Fibroblast of skin of right quadriceps (primary cell): Measurements from ENCODE around the gene FAM43B.
A peak's percentile ranks its signal among the peaks of the same experiment; 100 is the strongest.

Experiments
- DNase-seq: peaks from one replicate; pipeline ENCODE4 v3.0.0-alpha.2; 2013

The FAM43B gene

GRCh38 chr1:20552728-20553445 is 514 bp downstream of the FAM43B start:
- no peak for DNase-seq

DNA sequence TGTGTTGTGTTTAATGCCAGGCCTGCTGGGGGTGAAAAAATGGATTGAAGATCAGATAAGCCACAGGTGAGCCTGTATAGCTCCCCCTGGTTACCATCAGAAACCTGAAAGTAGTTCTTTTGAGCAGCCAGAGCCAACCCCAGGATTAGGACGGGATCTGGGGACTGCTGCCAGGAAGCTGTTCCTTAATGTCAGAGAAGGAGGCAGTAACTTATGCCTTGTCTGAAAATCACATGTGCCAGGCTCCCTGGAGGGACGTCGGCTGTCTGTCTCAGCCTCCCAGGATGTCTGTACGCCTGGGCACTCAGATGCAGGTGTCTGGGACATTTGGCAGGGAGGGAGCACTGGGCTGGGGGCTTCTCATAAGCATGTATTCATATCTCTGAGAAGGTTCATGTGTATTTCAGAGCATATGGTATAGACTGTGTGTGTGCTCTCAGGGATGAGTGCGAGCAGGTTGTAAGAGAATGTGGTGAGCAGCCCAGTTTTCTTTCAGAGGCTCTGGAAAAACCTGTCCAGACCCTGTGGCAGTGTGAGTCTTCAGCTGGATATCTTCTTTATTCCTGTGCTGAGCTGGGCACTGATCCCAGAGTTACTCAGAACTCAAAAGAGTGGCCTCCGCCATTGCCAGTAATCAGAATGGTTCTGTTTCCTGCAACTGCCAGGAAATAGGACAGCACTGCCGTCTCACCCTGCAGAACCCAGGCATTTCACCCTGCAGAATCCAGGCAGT is 2.8 kb downstream of the FAM43B start:
- DNase-seq: no peak

DNA sequence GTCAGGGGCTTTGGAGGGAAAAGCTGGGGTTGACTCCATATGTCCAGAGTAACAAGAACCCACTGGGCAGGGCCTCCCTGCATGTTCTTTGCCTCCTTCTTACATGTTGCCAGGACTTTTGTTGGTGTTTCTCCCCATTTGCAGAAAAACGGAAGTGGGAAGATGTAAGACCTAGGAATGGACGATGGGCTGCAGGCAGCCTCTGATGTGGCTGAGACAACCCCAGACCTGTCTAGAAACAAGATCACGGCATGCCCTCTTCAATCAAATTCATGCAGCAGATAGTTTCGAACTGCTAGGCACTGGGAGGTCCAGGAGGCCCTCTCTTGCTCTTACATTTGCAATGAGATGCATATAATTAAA is 3.4 kb downstream of the FAM43B start:
- no peak for DNase-seq

DNA sequence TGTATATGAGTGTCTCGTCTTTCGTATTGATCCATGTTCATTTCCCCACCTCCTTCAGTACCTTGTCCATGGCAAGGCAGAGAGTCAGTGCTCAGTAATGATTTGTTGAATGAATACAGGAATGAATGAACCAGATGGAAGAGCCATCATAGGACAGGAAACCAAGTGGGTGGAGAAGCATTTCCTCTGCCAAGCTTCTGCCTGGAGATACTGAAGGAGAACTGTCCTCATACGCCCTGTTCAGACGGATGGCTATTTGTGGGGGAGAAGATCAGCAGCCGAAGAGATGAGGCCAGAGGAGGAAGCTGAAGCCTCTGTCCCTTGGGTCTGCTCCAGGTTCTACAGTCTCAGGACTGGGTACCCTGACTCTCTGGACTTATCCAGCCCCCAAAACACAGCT is 5.8 kb downstream of the FAM43B start:
- DNase-seq: no peak

DNA sequence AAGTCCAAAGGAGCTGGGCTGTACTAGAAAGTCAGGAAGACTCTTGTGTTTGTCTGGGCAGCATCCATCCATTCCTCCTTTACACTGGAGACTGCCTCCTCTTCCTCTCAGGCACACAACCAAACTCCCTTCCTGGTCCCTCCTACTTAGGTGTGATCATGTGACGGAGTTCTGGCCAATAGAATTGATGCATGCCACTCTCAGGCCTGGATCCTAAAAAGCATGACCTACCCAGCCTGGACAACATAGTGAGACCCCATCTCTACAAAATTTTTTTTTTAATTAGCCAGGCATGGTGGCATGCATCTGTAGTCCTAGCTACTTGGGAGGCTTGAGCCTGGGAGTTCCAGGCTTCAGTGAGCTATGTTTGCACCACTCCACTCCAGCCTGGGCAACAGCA is 8.6 kb downstream of the FAM43B start:
- no peak for DNase-seq

DNA sequence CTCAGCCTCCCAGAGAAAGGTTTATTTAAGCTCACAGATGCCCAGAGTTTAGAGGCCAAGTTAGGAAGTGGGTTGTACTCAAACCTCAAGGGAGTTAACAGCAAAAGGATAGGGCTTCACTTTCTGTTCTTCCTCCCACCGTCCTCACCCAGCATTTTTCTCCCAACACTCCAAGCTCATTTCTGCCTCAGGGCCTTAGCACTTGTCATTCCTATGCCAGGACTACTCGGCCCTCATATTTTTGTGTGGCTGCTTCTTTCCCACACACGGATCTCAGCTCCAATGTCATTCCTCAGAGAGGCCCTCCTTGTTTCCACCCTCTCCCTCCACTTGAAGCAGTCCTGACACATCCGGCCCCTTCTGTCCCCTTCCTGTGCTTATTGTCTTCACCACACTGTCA is 12.9 kb downstream of the FAM43B start:
- no peak for DNase-seq

- DNase-seq: no peak
These were observed 17.2 kb downstream of the FAM43B start for GRCh38 chr1:20569523-20570098.

GRCh38 chr1:20571427-20571826 is 19.1 kb downstream of the FAM43B start:
- DNase-seq: no peak

DNA sequence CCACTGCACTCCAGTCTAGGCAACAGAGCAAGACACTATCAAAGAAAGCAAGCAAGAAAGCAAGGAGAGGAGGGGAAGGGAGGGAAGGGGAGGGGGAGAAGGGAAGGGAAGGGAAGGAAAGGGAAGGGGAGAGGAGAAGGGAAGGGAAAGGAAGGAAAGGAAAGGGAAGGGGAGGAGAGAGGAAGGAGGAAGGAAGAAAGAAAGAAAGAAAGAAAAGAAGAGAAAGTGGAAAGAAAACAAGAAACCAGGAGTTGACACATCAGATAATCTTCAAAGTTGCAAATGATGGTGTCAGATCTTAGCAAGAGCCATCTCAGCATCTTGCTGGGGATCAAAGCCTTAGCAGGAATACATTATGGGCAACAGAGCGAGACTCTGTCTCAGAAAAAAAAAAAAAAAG is 21.6 kb downstream of the FAM43B start:
- DNase-seq: no peak

DNA sequence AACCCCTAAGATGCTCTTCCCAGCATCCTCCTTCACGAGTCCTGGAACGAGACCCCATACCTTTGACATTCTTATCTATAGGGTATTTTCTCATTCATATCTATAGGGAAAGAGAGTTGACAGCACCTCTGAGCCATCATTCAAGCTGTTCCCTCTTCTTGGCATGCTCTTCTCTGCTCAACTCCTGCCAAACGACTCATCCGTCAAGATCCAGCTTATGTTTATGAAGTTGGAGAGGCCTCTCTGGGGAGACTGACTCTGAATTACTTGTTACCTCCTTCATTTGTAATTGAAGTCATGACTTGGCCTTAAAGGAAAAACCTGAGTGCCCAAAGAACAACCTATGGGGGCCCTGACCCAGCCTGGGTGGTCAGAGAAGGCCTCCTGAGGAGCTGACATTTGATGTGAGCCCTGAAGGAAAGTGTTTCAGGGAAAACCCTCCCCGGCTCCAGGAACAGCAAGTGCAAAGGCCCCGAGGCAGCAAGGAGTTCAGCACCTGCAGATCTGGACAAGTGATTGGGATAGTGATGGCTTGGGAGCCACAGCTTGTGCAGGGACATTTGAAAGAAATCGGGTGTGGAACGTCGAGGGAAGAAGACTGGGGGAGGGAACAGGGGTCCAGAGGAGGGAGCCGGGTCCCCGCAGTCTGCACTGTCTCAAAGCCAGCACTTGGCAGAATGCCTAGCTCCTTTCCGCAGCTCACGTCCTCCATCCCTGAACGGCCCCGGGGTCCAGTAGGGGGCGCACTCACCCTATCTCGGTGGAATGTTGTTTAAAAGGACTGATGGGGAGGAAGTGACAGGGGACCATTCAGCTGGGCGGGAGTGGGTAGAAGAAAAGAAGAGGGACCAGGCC is 22.5 kb downstream of the FAM43B start:
- DNase-seq: peak; percentile 78

DNA sequence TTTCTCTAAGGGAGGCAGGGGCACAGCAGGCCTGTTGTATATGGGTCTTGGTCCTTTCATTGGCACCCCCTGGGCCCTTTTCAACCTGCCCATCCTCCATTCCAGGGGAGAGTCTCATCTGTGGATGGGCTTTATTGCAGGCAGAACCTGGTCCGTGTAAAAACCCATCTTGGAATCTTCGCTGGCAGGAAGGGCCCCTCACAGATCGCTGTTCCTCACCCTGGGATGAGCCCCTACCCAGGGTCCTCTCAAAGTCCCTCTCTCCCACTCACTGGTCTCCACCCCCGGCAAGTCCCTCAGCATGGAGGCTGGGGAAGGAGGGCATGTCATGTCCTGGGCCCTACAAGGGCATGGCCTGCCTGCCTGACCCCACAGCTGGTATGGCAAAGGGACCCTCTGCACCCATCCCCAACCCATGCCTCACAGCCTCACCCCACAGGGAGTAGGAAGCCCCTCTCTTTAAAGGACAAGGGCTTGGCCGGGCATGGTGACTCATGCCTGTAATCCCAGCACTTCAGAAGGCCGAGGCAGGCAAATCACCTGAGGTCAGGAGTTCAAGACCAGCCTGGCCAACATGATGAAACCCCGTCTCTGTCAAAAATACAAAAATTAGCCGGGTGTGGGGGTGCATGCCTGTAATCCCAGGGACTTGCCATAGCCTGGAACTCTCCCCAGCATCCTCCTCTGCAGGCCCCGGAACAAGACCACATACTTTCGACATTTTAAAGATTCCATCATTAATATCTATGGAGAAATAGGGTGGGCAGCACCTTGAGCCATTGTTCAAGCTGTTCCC is 23.4 kb downstream of the FAM43B start:
- DNase-seq: no peak

GRCh38 chr1:20578062-20578461 is 25.7 kb downstream of the FAM43B start:
- DNase-seq: no peak

- peak; percentile 52 for DNase-seq
These were observed 26.5 kb downstream of the FAM43B start for GRCh38 chr1:20578721-20579395.

DNA sequence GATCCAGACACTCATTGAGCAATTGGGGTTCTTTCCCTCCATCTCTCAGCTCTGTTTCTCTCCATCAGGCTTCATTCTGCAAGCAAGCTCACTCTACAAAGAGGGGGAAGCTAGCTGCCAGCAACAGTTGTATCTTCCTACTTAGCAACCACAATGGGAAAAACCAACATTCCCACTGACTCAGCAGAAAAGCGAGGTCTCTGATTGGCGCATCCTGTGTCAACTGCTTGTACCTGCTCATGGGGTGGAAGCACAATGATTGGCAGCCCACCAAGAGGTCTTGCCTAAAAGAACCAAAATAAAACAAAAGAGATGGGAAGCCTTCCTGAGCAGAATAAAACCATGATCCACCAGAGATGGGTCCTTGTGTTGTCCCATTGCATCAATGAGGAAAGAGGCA is 32.5 kb downstream of the FAM43B start:
- no peak for DNase-seq

- DNase-seq: no peak
These were observed 34.7 kb downstream of the FAM43B start for GRCh38 chr1:20586953-20587660.

GRCh38 chr1:20587661-20588053 is 35.3 kb downstream of the FAM43B start:
- DNase-seq: no peak

DNA sequence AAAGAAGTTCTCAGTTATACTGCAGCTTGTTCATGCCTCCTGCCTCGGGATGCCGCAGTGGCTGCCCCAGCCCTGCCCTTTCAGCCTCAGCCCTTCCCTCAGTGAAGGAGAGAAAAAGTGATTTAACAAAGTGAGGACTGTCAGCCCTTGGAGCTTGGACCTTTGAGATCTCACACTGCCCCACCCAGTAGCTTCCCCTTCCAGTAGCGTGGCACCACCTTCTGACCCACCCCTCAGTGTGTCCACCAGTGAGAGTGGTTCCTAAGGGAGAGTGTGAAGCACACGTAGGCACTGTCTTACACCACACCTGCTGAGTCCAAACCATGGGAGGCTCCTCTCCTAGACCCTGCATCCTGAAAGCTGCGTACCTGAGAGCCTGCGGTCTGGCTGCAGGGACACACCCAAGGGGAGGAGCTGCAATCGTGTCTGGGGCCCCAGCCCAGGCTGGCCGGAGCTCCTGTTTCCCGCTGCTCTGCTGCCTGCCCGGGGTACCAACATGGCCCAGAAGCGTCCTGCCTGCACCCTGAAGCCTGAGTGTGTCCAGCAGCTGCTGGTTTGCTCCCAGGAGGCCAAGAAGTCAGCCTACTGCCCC is 36.4 kb downstream of the FAM43B start, which contains the start of gene CDA:
TSS of gene CDA (plus strand) at position 464 of the 592 bp plus-strand sequence. CDS start at position 497, 33 bp downstream.
- DNase-seq: no peak

DNA sequence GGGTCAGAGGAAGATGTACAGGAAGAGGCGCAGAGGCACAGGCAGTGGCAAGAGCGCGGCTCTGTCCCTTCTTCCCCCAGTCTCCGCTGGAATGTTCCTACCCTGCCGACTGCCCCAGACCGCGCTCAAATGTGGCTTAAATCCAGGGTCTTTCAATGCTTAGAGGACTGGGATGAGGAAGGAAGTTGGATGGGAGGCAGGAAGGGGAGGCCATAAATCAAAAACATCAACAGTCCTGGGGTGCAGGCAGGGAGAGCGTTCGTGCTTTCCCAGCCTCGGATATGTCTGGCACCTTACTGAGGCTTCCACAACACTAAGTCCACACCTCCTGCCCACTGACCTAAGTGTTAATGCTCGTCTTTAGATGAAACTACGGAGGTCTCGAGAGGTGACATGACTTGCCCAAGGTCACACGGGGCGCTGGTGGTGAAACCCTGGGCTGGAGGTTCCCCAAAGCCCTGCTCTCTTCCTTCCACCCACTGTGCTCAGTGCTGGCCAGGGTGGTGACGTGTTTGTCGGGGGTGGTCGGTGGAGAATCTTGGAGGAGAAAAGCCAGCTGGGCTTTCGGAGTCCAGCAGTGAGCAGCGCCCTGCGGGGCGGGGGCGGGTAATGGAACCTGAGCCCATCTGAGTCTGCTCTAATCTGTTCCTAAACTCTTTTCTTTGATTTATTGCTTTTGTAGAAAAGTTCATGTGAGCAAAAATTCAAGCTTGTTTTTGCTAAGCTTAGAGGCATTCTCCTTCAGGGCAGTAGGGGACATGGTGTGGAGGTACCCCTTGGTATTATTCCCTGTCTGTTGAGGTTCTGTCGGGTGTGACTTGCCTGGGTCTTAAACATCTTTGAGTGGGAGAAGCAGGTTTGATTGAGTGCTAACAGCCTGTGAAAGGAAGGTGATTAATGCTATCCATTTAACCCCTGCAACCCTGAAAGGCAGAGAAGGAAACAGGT is 37.2 kb downstream of the FAM43B start:
- peak; percentile 82 for DNase-seq

DNA sequence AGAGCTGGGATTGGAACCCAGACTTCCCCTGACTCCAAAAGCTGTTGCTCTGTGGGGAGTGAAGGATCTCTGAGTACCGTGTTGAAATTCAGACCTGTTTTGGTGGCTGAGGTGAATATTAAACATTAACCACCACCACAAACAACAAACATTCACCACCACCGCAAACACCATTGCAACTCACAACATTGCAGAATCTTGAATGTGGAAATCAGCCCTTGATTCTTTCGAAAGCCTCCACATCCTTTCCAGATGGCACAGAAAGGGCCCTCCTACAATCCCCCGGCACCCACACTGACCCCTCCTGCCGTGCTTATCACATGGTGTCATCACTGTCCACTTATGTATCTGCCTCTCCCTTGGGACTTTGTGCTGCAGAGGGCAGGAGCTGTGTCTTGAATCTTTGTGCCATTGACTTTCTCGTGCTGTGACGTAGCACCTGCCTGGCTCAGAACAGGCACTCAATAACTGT is 38.0 kb downstream of the FAM43B start:
- DNase-seq: peak; percentile 58
